ENCODE measurements around the gene LRRC4C.

DNA sequence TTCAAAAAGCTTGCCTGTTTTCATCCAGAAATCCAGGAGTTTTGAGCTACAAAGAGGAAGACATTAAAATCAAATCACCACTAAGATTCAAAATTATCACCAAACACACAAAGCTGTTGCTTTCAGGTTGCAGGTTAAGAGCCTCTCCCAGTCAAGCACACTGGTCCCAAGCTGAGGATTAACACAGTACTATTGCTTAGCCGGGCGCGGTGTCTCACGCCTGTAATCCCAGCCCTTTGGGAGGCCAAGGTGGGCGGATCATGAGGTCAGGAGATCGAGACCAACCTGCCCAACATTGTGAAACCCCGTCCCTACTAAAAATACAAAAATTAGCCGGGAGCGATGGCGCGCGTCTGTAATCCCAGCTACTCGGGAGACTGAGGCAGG is 1165.1 kb downstream of the LRRC4C start:
- TF ChIP-seq POLR2AphosphoS5 (IDR thresholded peaks at IDR 0.05): no peak
- TF ChIP-seq, protein P1, sequence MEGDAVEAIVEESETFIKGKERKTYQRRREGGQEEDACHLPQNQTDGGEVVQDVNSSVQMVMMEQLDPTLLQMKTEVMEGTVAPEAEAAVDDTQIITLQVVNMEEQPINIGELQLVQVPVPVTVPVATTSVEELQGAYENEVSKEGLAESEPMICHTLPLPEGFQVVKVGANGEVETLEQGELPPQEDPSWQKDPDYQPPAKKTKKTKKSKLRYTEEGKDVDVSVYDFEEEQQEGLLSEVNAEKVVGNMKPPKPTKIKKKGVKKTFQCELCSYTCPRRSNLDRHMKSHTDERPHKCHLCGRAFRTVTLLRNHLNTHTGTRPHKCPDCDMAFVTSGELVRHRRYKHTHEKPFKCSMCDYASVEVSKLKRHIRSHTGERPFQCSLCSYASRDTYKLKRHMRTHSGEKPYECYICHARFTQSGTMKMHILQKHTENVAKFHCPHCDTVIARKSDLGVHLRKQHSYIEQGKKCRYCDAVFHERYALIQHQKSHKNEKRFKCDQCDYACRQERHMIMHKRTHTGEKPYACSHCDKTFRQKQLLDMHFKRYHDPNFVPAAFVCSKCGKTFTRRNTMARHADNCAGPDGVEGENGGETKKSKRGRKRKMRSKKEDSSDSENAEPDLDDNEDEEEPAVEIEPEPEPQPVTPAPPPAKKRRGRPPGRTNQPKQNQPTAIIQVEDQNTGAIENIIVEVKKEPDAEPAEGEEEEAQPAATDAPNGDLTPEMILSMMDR (IDR thresholded peaks at IDR 0.05): no peak
- TF ChIP-seq POLR2A (IDR thresholded peaks at IDR 0.05): no peak
